Measurements from ENCODE around the gene GRIP2. TPM values are rescaled to one million over a fixed set of nuclear protein-coding genes. Genes with fewer than 3 reads are reported as not detected.

The GRIP2 gene
- total RNA-seq, 1 donor from 2014 or later: 8.9 TPM

DNA sequence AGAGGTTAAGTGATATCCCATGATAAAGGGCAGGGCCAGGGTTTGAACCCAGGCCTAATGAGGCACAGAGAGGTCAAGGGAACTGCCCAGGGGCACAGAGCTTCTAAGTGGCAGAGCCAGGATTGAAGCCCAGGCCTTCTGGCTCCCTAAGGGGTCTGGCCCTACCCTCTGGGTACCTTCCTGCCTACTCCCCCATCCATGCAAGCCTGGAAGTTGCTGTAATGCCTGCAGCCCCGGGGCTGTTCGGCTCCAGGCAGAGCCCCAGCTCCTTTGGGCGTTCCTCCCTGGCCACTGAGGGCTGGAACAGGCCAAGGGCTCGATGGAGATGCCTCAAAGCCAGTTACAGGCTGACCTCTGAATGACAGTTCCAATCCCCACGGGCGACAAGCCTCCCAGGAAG lies 4.5 kb downstream of the GRIP2 start:
- Histone ChIP-seq H3K36me3 (ENCODE audit: control insufficient read depth in 3 of 3, insufficient read depth in 3 of 3, low read length in 3 of 3) (peaks cover 3 to 13% (median 5%) of the 10 kb centered on the region in 3 donors), H3K4me3 (ENCODE audit: low read length in 3 of 3) (peak overlapping the region in 2 of 3 donors; percentile 6 to 18), H3K4me1 (ENCODE audit: control insufficient read depth in 3 of 3, insufficient read depth in 3 of 3, low read length in 3 of 3) (peaks cover 81 to 94% (median 88%) of the 10 kb centered on the region in 3 donors), H3K9me3 (ENCODE audit: control insufficient read depth in 3 of 3, low read length in 3 of 3) (no peaks in the 10 kb centered on the region), H3K27ac (ENCODE audit: low read depth, low read length) (peak overlapping the region; percentile 92), H3K27me3 (ENCODE audit: control insufficient read depth in 3 of 3, insufficient read depth in 3 of 3, low read length in 3 of 3) (no peaks in the 10 kb centered on the region), H3K9ac (ENCODE audit: low read depth in 1 of 3, low read length in 3 of 3) (peak overlapping the region; percentile 2 to 98 (median 51))

- H3K9ac ChIP-seq (ENCODE audit: low read depth in 1 of 3, low read length in 3 of 3): peak overlapping the region; percentile 47 to 98 (median 52)
- H3K9me3 ChIP-seq (ENCODE audit: control insufficient read depth in 3 of 3, low read length in 3 of 3): no peaks in the 10 kb centered on the region
- H3K27me3 ChIP-seq (ENCODE audit: control insufficient read depth in 3 of 3, insufficient read depth in 3 of 3, low read length in 3 of 3): no peaks in the 10 kb centered on the region
- peaks cover 3 to 13% (median 9%) of the 10 kb centered on the region in 3 donors for H3K36me3 ChIP-seq (ENCODE audit: control insufficient read depth in 3 of 3, insufficient read depth in 3 of 3, low read length in 3 of 3)
- H3K27ac ChIP-seq (ENCODE audit: low read depth, low read length): peak overlapping the region; percentile 92
- H3K4me1 ChIP-seq (ENCODE audit: control insufficient read depth in 3 of 3, insufficient read depth in 3 of 3, low read length in 3 of 3): peaks cover 74 to 87% (median 84%) of the 10 kb centered on the region in 3 donors
- H3K4me3 ChIP-seq (ENCODE audit: low read length in 3 of 3): peak overlapping the region in 2 of 3 donors; percentile 5 to 13
These were observed 5.5 kb downstream of the GRIP2 start for GRCh38 chr3:14534516-14535191.

DNA sequence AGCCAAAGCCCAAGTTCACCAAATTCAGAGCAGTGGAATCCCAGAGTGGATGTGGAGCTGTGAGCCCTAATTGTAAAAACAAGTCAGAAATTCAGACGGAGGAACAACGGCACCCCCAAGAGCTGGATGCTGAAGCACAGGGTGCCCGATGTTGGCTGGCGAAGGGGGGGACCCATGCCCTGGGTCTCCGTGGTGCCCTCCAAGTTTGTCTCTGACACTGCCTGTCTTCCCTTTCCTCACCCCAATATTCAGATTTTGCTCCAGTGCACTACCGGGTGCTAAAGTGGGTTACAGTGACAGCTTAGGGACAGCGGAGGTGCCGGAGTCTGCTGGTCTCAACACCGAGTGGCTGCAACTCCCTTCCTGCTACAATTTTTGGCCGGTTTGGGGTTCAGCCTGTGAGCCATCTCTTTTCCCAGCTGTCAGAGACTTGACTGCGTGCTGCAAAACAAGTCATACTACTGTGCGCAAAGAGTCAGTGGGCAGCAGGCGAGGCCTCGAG lies 6.6 kb downstream of the GRIP2 start:
- peak overlapping the region in 1 of 3 donors; percentile 17 for H3K4me3 ChIP-seq (ENCODE audit: low read length in 3 of 3)
- peak overlapping the region; percentile 17 to 46 (median 40) for H3K9ac ChIP-seq (ENCODE audit: low read depth in 1 of 3, low read length in 3 of 3)
- H3K27me3 ChIP-seq (ENCODE audit: control insufficient read depth in 3 of 3, insufficient read depth in 3 of 3, low read length in 3 of 3): no peaks in the 10 kb centered on the region
- peak overlapping the region; percentile 92 for H3K27ac ChIP-seq (ENCODE audit: low read depth, low read length)
- peaks cover 3 to 10% (median 6%) of the 10 kb centered on the region in 3 donors for H3K36me3 ChIP-seq (ENCODE audit: control insufficient read depth in 3 of 3, insufficient read depth in 3 of 3, low read length in 3 of 3)
- H3K4me1 ChIP-seq (ENCODE audit: control insufficient read depth in 3 of 3, insufficient read depth in 3 of 3, low read length in 3 of 3): peaks cover 64 to 75% (median 73%) of the 10 kb centered on the region in 3 donors
- H3K9me3 ChIP-seq (ENCODE audit: control insufficient read depth in 3 of 3, low read length in 3 of 3): no peaks in the 10 kb centered on the region

DNA sequence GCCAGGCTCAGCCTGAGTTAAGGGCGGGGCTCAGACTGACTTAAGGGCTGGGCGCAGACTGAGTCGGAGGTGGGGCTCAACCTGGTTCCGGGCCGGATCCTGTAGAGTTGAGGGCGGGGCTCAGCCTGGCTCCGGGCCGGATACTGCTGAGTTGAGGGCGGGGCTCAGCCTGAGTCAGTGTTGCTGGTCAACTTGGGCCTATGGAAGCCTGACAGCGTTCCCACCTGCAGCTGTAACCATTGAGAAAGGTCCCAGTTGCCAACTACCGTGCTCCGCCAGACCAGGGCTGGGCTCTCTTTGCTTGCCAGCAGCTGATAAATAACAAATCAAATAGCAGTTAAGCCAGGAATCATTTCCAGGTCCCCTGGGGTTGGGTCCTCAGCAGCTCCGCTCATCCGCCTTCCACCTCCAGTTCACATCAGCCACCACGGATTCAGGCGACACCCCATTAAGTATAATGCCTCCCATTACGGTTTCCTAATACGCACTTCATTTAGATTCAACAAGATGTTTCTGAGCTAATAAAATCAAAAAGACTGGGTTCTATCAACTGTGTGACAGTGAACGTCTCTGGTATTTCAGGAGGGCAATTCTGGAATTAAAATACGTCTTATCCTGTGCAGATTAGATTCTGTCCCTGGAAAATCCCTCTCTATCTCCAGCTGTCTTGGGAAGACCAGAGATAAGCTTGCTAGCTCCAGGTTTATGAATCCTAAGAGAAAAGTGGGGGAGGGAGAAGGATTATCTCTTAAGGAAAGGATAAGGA lies 7.3 kb downstream of the GRIP2 start:
- Histone ChIP-seq H3K4me1 (ENCODE audit: control insufficient read depth in 3 of 3, insufficient read depth in 3 of 3, low read length in 3 of 3) (peaks cover 60 to 69% (median 67%) of the 10 kb centered on the region in 3 donors), H3K36me3 (ENCODE audit: control insufficient read depth in 3 of 3, insufficient read depth in 3 of 3, low read length in 3 of 3) (peaks cover 3 to 8% (median 4%) of the 10 kb centered on the region in 3 donors), H3K27me3 (ENCODE audit: control insufficient read depth in 3 of 3, insufficient read depth in 3 of 3, low read length in 3 of 3) (no peaks in the 10 kb centered on the region), H3K27ac (ENCODE audit: low read depth, low read length) (peak overlapping the region; percentile 92), H3K9me3 (ENCODE audit: control insufficient read depth in 3 of 3, low read length in 3 of 3) (no peaks in the 10 kb centered on the region), H3K4me3 (ENCODE audit: low read length in 3 of 3) (no peak overlapping the region), H3K9ac (ENCODE audit: low read depth in 1 of 3, low read length in 3 of 3) (peak overlapping the region in 2 of 3 donors; percentile 28 to 46)

DNA sequence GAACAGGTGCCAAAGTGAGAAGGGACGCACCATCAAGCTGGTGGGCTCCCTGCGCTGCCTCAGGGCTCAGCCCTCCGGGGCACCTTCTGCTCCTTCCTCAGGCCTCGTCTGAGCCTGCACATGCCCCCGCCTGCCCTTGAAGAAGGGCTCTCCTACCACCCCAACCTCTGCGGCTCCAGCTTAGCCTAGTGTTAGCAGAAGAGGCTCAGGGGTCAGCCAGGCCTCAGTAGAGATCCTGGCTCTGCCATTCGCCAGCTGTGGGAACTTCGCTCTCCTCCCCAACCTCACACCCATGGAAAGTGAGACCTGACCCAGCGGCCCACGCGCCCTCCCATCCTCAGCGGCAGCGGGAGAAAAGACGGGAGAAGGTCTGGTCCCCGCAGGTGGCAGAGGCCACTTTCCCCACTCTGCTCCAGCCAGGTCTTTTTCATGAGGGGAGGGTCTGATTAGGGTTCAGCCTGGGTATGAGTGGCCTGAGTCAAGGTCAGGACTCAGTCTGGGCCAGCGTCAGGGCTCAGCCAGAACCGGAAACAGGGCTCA lies 8.2 kb downstream of the GRIP2 start:
- Histone ChIP-seq H3K9me3 (ENCODE audit: control insufficient read depth in 3 of 3, low read length in 3 of 3) (no peaks in the 10 kb centered on the region), H3K4me1 (ENCODE audit: control insufficient read depth in 3 of 3, insufficient read depth in 3 of 3, low read length in 3 of 3) (peaks cover 52 to 66% (median 60%) of the 10 kb centered on the region in 3 donors), H3K4me3 (ENCODE audit: low read length in 3 of 3) (no peak overlapping the region), H3K27me3 (ENCODE audit: control insufficient read depth in 3 of 3, insufficient read depth in 3 of 3, low read length in 3 of 3) (no peaks in the 10 kb centered on the region), H3K9ac (ENCODE audit: low read depth in 1 of 3, low read length in 3 of 3) (peak overlapping the region in 1 of 3 donors; percentile 25), H3K27ac (ENCODE audit: low read depth, low read length) (peak overlapping the region; percentile 92), H3K36me3 (ENCODE audit: control insufficient read depth in 3 of 3, insufficient read depth in 3 of 3, low read length in 3 of 3) (peaks cover 3 to 7% (median 4%) of the 10 kb centered on the region in 3 donors)

DNA sequence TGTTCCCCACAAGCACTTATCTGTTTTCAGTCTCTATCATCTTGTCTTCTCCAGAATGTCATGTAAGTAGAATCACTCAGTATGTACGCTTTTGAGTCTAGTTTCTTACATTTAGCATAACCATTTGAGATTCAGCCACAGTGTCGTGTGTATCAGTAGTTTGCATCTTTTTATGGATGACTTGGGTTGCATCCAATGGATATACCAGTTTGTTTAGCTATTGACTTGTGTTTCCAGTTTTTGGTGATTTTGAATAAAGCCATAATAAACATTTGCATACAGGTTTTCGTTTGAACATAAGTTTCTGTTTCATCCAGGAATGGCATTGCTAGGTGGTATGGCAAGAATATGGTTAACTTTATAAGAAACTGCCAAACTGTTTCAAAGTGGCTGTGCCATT lies 12.1 kb downstream of the GRIP2 start:
- Histone ChIP-seq H3K4me1 (ENCODE audit: control insufficient read depth in 3 of 3, insufficient read depth in 3 of 3, low read length in 3 of 3) (peaks cover 53 to 67% (median 60%) of the 10 kb centered on the region in 3 donors), H3K27ac (ENCODE audit: low read depth, low read length) (peak overlapping the region; percentile 31), H3K27me3 (ENCODE audit: control insufficient read depth in 3 of 3, insufficient read depth in 3 of 3, low read length in 3 of 3) (no peaks in the 10 kb centered on the region), H3K9me3 (ENCODE audit: control insufficient read depth in 3 of 3, low read length in 3 of 3) (no peaks in the 10 kb centered on the region), H3K9ac (ENCODE audit: low read depth in 1 of 3, low read length in 3 of 3) (no peak overlapping the region), H3K4me3 (ENCODE audit: low read length in 3 of 3) (peak overlapping the region in 1 of 3 donors; percentile 30), H3K36me3 (ENCODE audit: control insufficient read depth in 3 of 3, insufficient read depth in 3 of 3, low read length in 3 of 3) (peaks cover 2 to 4% (median 3%) of the 10 kb centered on the region in 3 donors)

DNA sequence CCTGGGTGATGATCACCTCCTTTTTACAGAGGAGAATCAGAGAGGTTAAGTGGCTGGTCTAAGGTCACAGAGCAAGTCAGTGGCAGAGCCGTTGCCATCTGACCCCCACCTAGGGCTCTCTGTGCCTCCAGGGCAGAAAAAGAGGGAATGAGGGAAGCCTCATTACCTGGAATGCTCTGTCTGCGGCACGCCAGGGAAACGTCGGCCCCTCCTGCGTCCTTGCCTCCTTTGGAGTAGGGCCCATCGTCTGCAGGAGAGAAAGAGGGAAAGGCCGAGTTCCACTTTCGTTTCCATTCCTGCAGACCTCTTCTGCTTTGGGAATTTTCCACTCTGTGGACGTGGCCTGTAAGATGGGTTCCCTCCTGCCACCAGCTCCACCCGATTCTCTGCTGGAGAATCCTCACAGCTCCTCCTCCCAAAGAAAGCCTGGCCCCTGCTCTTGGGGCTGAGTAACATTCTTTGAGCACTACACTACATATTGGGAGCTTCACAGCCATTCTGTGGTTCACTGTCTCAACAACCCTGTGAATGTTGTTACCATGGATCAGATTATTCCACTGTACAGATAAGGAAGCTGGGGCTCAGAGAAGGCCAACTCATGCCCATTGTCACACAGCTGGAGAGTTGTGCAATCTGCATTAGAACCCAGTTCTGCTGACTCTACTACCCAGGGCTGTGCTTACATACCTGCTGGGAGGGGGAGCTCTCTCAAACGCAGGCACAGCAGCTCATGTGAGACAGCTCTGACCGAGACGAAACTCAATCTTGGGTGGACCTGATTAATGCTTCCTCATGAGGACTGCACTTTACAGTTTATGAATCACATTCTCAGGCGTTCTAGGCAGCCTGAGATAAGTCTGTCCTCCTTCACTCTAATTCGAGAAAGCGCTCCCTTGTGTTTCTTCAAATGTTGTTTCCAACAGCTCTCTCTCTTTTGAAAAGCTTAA lies 14.2 kb downstream of the GRIP2 start:
- H3K4me1 ChIP-seq (ENCODE audit: control insufficient read depth in 3 of 3, insufficient read depth in 3 of 3, low read length in 3 of 3): peaks cover 63 to 69% (median 64%) of the 10 kb centered on the region in 3 donors
- H3K27ac ChIP-seq (ENCODE audit: low read depth, low read length): peak overlapping the region; percentile 99

DNA sequence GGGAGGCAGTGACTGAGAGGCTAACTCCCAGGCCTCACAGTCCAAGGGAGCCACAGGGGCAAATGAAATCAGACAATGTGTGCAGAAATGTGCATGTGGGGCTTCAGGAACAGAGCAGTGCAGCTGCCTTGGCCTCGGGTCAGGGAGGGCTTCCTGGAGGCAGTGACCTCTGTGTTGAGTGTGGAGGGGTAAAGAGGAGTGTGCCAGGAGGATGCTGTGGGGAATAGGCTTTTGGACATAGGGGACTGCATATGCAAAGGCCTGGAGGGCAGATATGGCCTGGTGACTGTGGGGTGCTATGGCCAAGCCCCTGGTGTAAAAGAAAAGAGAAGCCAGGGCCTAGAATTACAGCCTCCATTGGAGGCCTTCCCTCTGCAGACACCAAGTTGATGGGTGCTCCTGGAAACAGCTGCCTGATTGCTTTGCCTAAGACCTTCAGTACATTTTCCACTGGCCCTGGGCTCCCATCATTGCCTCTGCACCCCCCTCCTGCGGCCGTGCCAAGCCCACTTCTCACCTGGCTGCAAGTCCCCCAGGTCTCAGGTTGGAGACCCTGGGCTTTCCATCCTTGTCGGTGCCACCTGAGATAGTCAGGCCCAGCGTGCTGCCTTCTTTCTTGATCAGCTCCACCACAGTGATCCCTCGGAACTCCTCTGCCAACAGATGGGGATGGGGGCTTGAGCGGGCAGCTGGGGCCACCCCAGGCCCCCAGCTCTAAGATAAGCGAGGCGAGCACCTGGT lies 15.1 kb downstream of the GRIP2 start:
- H3K9me3 ChIP-seq (ENCODE audit: control insufficient read depth in 3 of 3, low read length in 3 of 3): no peaks in the 10 kb centered on the region
- H3K27ac ChIP-seq (ENCODE audit: low read depth, low read length): peak overlapping the region; percentile 99
- no peaks in the 10 kb centered on the region for H3K27me3 ChIP-seq (ENCODE audit: control insufficient read depth in 3 of 3, insufficient read depth in 3 of 3, low read length in 3 of 3)
- H3K4me1 ChIP-seq (ENCODE audit: control insufficient read depth in 3 of 3, insufficient read depth in 3 of 3, low read length in 3 of 3): peaks cover 66 to 74% (median 70%) of the 10 kb centered on the region in 3 donors
- H3K36me3 ChIP-seq (ENCODE audit: control insufficient read depth in 3 of 3, insufficient read depth in 3 of 3, low read length in 3 of 3): peaks cover 3 to 7% (median 6%) of the 10 kb centered on the region in 3 donors
- peak overlapping the region; percentile 39 to 60 (median 41) for H3K4me3 ChIP-seq (ENCODE audit: low read length in 3 of 3)
- peak overlapping the region; percentile 69 to 89 (median 83) for H3K9ac ChIP-seq (ENCODE audit: low read depth in 1 of 3, low read length in 3 of 3)

More for the DNA sequence above, 14.2 kb downstream of the GRIP2 start:
- H3K9ac ChIP-seq (ENCODE audit: low read depth in 1 of 3, low read length in 3 of 3): peak overlapping the region; percentile 69 to 89 (median 69)
- no peaks in the 10 kb centered on the region for H3K27me3 ChIP-seq (ENCODE audit: control insufficient read depth in 3 of 3, insufficient read depth in 3 of 3, low read length in 3 of 3)
- peaks cover 0 to 4% (median 1%) of the 10 kb centered on the region in 3 donors for H3K36me3 ChIP-seq (ENCODE audit: control insufficient read depth in 3 of 3, insufficient read depth in 3 of 3, low read length in 3 of 3)
- no peaks in the 10 kb centered on the region for H3K9me3 ChIP-seq (ENCODE audit: control insufficient read depth in 3 of 3, low read length in 3 of 3)
- peak overlapping the region; percentile 39 to 60 (median 41) for H3K4me3 ChIP-seq (ENCODE audit: low read length in 3 of 3)

Measured in skeletal muscle tissue (tissue), 4 donors.